Measurements from ENCODE around the gene FXYD3.

FXYD3 gene

GRCh38 chr19:35140962-35141836, 25.6 kb downstream of the FXYD3 start:
- no peaks in the 10 kb centered on the region for H3K36me3 ChIP-seq (ENCODE audit: insufficient read depth, low read length)
- H3K27ac ChIP-seq (ENCODE audit: low read depth, low read length): peak overlapping the region; percentile 34
- peak overlapping the region; percentile 34 for H3K9ac ChIP-seq (ENCODE audit: low read length)
- H3K4me1 ChIP-seq (ENCODE audit: insufficient read depth, low read length): peaks cover 21% of the 10 kb centered on the region
- peaks cover 20 to 59% of the 10 kb centered on the region in 2 donors for H3K27me3 ChIP-seq (ENCODE audit: control insufficient read depth in 1 of 2, insufficient read depth in 2 of 2, low read length in 2 of 2)
- H3K4me3 ChIP-seq (ENCODE audit: low read depth in 1 of 2, low read length in 2 of 2): peak overlapping the region in 1 of 2 donors; percentile 43
- H3K9me3 ChIP-seq (ENCODE audit: low read length): no peaks in the 10 kb centered on the region

GRCh38 chr19:35141837-35142605, 26.4 kb downstream of the FXYD3 start:
- H3K4me1 ChIP-seq (ENCODE audit: insufficient read depth, low read length): peaks cover 21% of the 10 kb centered on the region
- peaks cover 20 to 59% of the 10 kb centered on the region in 2 donors for H3K27me3 ChIP-seq (ENCODE audit: control insufficient read depth in 1 of 2, insufficient read depth in 2 of 2, low read length in 2 of 2)
- no peak overlapping the region for H3K27ac ChIP-seq (ENCODE audit: low read depth, low read length)
- H3K4me3 ChIP-seq (ENCODE audit: low read depth in 1 of 2, low read length in 2 of 2): peak overlapping the region in 1 of 2 donors; percentile 23
- H3K9ac ChIP-seq (ENCODE audit: low read length): no peak overlapping the region
- H3K9me3 ChIP-seq (ENCODE audit: low read length): no peaks in the 10 kb centered on the region
- no peaks in the 10 kb centered on the region for H3K36me3 ChIP-seq (ENCODE audit: insufficient read depth, low read length)

GRCh38 chr19:35142606-35143230, 27.1 kb downstream of the FXYD3 start:
- H3K27ac ChIP-seq (ENCODE audit: low read depth, low read length): no peak overlapping the region
- no peaks in the 10 kb centered on the region for H3K9me3 ChIP-seq (ENCODE audit: low read length)
- no peak overlapping the region for H3K9ac ChIP-seq (ENCODE audit: low read length)
- peak overlapping the region in 1 of 2 donors; percentile 23 for H3K4me3 ChIP-seq (ENCODE audit: low read depth in 1 of 2, low read length in 2 of 2)
- H3K4me1 ChIP-seq (ENCODE audit: insufficient read depth, low read length): peaks cover 21% of the 10 kb centered on the region
- no peaks in the 10 kb centered on the region for H3K36me3 ChIP-seq (ENCODE audit: insufficient read depth, low read length)
- peaks cover 20 to 59% of the 10 kb centered on the region in 2 donors for H3K27me3 ChIP-seq (ENCODE audit: control insufficient read depth in 1 of 2, insufficient read depth in 2 of 2, low read length in 2 of 2)

GRCh38 chr19:35143231-35143715, 27.6 kb downstream of the FXYD3 start, which contains the start of gene FXYD7:
Gene FXYD7 (plus strand): TSS chr19:35143255. CDS start chr19:35143334, 79 bp downstream.
- Histone ChIP-seq H3K4me1 (ENCODE audit: insufficient read depth, low read length) (peaks cover 21% of the 10 kb centered on the region), H3K9me3 (ENCODE audit: low read length) (no peaks in the 10 kb centered on the region), H3K27me3 (ENCODE audit: control insufficient read depth in 1 of 2, insufficient read depth in 2 of 2, low read length in 2 of 2) (peaks cover 20 to 57% of the 10 kb centered on the region in 2 donors), H3K4me3 (ENCODE audit: low read depth in 1 of 2, low read length in 2 of 2) (peak within 1 kb of the TSS in 1 of 2 donors; percentile 23), H3K9ac (ENCODE audit: low read length) (no peak within 1 kb of the TSS), H3K27ac (ENCODE audit: low read depth, low read length) (no peak within 1 kb of the TSS), H3K36me3 (ENCODE audit: insufficient read depth, low read length) (no peaks in the 10 kb centered on the region)

GRCh38 chr19:35143818-35144217, 28.2 kb downstream of the FXYD3 start:
- Histone ChIP-seq H3K27ac (ENCODE audit: low read depth, low read length) (no peak overlapping the region), H3K4me1 (ENCODE audit: insufficient read depth, low read length) (peaks cover 21% of the 10 kb centered on the region), H3K36me3 (ENCODE audit: insufficient read depth, low read length) (no peaks in the 10 kb centered on the region), H3K27me3 (ENCODE audit: control insufficient read depth in 1 of 2, insufficient read depth in 2 of 2, low read length in 2 of 2) (peaks cover 20 to 51% of the 10 kb centered on the region in 2 donors), H3K9me3 (ENCODE audit: low read length) (no peaks in the 10 kb centered on the region), H3K4me3 (ENCODE audit: low read depth in 1 of 2, low read length in 2 of 2) (no peak overlapping the region), H3K9ac (ENCODE audit: low read length) (no peak overlapping the region)

- no peak overlapping the region for H3K9ac ChIP-seq (ENCODE audit: low read length)
- peaks cover 21% of the 10 kb centered on the region for H3K4me1 ChIP-seq (ENCODE audit: insufficient read depth, low read length)
- H3K4me3 ChIP-seq (ENCODE audit: low read depth in 1 of 2, low read length in 2 of 2): no peak overlapping the region
- peaks cover 20 to 47% of the 10 kb centered on the region in 2 donors for H3K27me3 ChIP-seq (ENCODE audit: control insufficient read depth in 1 of 2, insufficient read depth in 2 of 2, low read length in 2 of 2)
- no peaks in the 10 kb centered on the region for H3K9me3 ChIP-seq (ENCODE audit: low read length)
- no peaks in the 10 kb centered on the region for H3K36me3 ChIP-seq (ENCODE audit: insufficient read depth, low read length)
- H3K27ac ChIP-seq (ENCODE audit: low read depth, low read length): no peak overlapping the region
Measured at GRCh38 chr19:35144259-35144599, 28.6 kb downstream of the FXYD3 start.

- Histone ChIP-seq H3K27me3 (ENCODE audit: control insufficient read depth in 1 of 2, insufficient read depth in 2 of 2, low read length in 2 of 2) (peaks cover 20 to 41% of the 10 kb centered on the region in 2 donors), H3K9me3 (ENCODE audit: low read length) (no peaks in the 10 kb centered on the region), H3K4me1 (ENCODE audit: insufficient read depth, low read length) (peaks cover 21% of the 10 kb centered on the region), H3K36me3 (ENCODE audit: insufficient read depth, low read length) (no peaks in the 10 kb centered on the region), H3K9ac (ENCODE audit: low read length) (no peak overlapping the region), H3K27ac (ENCODE audit: low read depth, low read length) (no peak overlapping the region), H3K4me3 (ENCODE audit: low read depth in 1 of 2, low read length in 2 of 2) (no peak overlapping the region)
Measured at GRCh38 chr19:35144600-35145436, 29.2 kb downstream of the FXYD3 start.

GRCh38 chr19:35146746-35147459, 31.3 kb downstream of the FXYD3 start:
- H3K9me3 ChIP-seq (ENCODE audit: low read length): no peaks in the 10 kb centered on the region
- no peak overlapping the region for H3K27ac ChIP-seq (ENCODE audit: low read depth, low read length)
- no peak overlapping the region for H3K9ac ChIP-seq (ENCODE audit: low read length)
- H3K4me3 ChIP-seq (ENCODE audit: low read depth in 1 of 2, low read length in 2 of 2): no peak overlapping the region
- H3K4me1 ChIP-seq (ENCODE audit: insufficient read depth, low read length): peaks cover 8% of the 10 kb centered on the region
- H3K36me3 ChIP-seq (ENCODE audit: insufficient read depth, low read length): no peaks in the 10 kb centered on the region
- H3K27me3 ChIP-seq (ENCODE audit: control insufficient read depth in 1 of 2, insufficient read depth in 2 of 2, low read length in 2 of 2): peaks cover 15 to 34% of the 10 kb centered on the region in 2 donors

- Histone ChIP-seq H3K27ac (ENCODE audit: low read depth, low read length) (no peak overlapping the region), H3K4me3 (ENCODE audit: low read depth in 1 of 2, low read length in 2 of 2) (no peak overlapping the region), H3K36me3 (ENCODE audit: insufficient read depth, low read length) (no peaks in the 10 kb centered on the region), H3K27me3 (ENCODE audit: control insufficient read depth in 1 of 2, insufficient read depth in 2 of 2, low read length in 2 of 2) (peaks cover 0 to 29% of the 10 kb centered on the region in 2 donors), H3K9ac (ENCODE audit: low read length) (no peak overlapping the region), H3K4me1 (ENCODE audit: insufficient read depth, low read length) (no peaks in the 10 kb centered on the region), H3K9me3 (ENCODE audit: low read length) (no peaks in the 10 kb centered on the region)
Measured at GRCh38 chr19:35149463-35149862, 33.8 kb downstream of the FXYD3 start.

GRCh38 chr19:35150445-35150844, 34.8 kb downstream of the FXYD3 start:
- Histone ChIP-seq H3K9me3 (ENCODE audit: low read length) (no peaks in the 10 kb centered on the region), H3K36me3 (ENCODE audit: insufficient read depth, low read length) (no peaks in the 10 kb centered on the region), H3K27me3 (ENCODE audit: control insufficient read depth in 1 of 2, insufficient read depth in 2 of 2, low read length in 2 of 2) (peaks cover 0 to 31% of the 10 kb centered on the region in 2 donors), H3K9ac (ENCODE audit: low read length) (no peak overlapping the region), H3K4me1 (ENCODE audit: insufficient read depth, low read length) (no peaks in the 10 kb centered on the region), H3K27ac (ENCODE audit: low read depth, low read length) (no peak overlapping the region), H3K4me3 (ENCODE audit: low read depth in 1 of 2, low read length in 2 of 2) (no peak overlapping the region)

Data from muscle layer of colon (tissue), 2 donors.